Right lung (tissue), 5 donors: ENCODE results near the gene PPP3CA. TPM values are rescaled to one million over a fixed set of nuclear protein-coding genes. Genes with fewer than 3 reads are reported as not detected.

Source experiments
- DNase-seq, 2 donors: peaks; one replicate each; pipeline ENCODE4 v3.0.0-alpha.2; 2013
- polyA plus RNA-seq, 5 donors: library from polyadenylated mRNA; unstranded; fragments of 120-200 nt; gene quantifications; one replicate each; pipeline versions ENCODE4 v1.2.1 to v1.2.3, GENCODE V29; 2013; ENCODE audit warnings: inconsistent platforms in 1 of 5, low replicate concordance in 1 of 5; ENCODE audit not compliant: insufficient read length in 5 of 5, insufficient read depth in 1 of 5

The PPP3CA gene
- polyA plus RNA-seq, 5 donors: 30.7 to 60.9 (median 44.4) TPM

DNA sequence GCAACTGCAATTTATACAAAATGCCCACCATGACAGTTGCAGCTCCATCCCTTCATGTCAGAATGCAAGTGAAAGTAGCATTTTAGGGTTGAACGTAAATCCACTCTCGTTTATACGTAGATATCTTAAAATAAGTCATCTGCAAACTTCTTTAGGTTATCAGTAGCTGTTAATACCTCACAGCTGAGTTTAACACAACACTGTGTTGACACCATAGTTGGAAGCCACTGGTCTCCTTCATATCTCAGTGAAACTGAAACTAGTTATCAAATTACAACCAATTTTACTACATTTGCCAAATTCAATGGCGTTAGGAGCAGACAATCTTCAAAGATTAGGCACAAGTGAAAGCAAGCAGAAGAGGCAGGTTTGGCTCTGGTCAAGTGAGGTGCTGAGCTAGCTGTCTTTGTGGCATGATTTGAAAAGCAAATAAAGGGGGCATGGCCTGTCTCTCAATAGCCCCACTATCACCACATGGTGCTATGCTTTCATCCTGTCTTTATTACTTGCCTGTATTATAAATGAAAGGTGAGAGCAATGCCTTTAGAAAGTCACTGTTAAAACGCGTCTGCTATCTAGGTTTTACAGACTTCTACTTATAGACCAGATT, 12.3 kb downstream of the PPP3CA start:
- DNase-seq: no peak

DNA sequence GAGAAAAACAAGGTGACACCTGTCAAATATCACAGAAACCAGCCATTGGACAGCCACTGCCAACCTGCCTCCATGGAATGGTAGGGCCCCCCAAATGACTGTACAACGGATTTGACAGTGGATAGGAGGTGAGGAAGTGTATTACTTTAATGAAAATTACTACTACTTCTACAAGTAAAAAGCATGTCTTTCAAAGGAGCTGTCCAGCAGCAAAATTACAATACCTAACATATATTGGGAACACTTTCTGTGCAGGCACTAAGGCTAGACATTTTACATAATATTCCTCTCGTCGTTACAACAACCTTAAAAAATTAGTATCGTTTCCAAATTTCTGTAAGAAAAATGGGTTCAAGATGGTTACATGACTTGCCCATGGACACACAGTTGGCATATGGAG, 14.9 kb downstream of the PPP3CA start:
- DNase-seq: no peak

DNA sequence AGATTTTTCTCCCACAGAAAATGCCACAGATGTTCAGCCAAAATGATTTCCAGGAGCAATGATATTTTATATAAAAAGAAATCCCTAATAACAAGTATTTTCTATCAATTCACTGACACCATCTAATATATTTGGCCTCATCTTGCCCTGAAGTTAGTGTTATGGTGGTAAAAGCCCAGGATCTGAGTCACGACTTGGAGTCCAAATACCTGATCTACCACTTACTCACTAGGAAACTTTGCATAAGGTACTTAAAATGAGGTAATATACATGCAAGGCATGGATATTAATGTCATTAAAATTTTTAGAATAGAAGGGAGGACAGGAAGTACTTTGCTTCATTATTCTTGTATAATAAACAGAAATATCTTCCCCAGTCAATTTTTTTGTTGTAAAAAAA, 16.3 kb downstream of the PPP3CA start:
- no peak for DNase-seq

DNA sequence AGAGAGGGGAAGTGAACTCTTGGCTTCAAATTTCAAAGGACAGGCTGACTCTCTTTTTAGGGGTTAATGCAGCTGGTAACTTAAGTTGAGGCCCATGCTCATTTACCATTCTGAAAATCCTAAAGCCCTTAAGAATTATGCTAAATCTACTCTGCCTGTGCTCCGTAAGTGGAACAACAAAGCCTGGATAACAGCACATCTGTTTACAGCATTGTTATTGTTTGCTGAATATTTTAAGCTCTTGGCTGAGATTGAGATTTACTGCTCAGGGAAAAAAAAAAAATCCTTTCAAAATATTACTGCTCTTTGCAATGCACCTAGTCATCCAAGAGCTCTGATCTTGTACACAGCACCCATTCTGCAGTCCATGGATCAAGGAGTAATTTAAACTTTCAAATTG, 17.7 kb downstream of the PPP3CA start:
- no peak for DNase-seq

DNA sequence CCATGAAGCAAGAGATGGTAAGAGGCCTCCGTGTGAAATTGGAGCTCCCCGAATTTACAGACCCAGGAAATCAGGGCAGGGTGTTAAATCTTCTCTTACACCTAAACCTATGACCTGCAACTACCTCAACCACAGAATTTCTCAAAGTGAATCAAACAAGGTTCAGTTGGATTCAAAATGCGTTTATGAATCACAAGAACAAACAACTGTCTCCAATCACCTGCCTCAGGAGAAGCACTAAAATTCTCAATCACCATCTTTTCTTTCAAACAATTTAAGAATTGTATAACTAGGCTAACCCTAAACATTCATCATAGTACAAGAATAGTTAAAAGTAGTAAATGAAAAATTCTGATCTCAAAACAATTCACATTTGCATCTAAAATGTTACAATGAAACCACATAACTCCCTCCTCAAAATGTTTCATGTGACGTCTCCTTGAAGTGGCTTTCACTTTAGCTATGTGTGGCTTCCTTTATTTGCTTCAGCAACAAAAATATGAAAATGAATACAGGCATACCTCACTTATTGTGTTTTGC, 19.2 kb downstream of the PPP3CA start:
- DNase-seq: no peak

DNA sequence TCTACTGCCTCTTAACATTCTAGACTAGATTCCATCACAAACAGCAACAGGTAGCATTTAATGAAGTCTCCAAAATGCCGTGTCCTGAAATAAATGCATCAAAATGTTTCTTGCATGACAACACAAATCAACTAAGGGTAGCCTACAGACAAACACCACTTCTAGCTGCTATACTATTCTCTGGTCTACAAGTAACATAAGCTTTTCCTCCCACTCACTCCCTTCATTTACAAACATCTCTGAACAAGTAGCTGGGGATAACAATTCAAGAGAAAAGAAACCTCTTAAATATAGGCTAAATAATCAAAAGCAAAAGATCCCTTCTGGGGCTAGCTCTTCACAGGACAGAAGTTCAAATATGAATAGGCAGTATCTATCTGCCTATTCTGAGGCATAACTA, 20.8 kb downstream of the PPP3CA start:
- DNase-seq: no peak

DNA sequence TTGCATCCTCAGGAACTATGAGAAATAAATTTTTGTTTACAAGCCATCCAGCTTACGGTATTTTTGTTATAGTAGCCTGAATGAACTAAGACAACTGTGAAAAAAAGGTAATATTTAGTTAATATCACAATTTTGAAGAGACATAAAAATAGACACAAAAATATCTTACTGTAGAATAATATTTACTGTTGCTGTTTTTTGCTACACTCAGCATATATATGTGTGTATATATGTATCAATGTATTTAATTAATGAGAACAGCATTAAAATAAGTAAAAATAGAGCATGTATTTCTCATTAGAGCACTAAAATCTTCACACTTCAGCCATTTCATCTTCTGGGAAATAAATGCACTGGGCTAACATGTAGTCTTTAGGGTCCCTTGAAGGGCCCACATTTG, 24.6 kb downstream of the PPP3CA start:
- DNase-seq: no peak

DNA sequence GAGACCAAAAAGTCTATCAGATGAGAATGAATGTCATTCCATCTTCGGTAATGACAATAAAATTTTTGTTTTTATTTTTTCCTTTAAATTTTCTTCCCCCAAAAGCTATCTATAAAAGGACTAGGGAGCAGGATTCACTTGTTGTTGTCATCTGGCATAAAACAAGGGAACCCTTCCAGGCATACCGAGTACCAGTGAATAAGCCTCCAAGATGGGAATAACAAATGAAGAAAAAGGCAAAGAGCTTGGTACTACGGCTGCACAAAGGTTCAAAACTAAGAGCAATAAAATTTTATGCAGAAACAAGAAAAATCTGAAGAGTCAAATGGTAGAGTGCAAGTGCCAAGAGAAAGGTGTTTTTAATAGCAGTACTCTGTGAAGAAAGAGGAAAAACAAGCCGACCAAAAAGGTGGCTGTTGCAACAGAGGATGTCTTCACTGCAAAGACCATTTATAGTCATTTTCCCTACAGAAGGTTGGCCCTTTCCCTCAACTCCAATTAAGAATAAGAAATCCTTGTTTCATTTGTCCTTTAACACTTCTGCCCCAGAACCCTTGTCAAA, 25.8 kb downstream of the PPP3CA start:
- DNase-seq: no peak

DNA sequence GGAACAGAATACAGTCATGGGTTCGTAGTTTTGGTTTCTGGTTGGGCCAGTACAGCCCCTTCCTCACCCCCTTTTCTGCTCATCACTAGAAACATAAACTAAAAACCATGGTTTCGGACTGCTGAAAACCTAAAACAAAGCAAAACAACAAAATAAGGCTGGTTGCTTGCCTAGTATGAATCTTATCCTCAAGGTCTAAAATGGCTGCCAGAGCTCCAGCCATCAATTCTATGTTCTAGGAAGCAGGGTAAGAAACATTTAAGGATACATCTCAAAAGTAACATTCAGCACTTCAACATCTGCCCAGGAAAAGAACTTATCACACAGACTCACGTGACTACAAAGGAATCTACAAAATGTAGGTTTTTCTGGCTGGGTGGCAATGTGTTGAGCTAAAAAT, 31.5 kb downstream of the PPP3CA start:
- DNase-seq: no peak

DNA sequence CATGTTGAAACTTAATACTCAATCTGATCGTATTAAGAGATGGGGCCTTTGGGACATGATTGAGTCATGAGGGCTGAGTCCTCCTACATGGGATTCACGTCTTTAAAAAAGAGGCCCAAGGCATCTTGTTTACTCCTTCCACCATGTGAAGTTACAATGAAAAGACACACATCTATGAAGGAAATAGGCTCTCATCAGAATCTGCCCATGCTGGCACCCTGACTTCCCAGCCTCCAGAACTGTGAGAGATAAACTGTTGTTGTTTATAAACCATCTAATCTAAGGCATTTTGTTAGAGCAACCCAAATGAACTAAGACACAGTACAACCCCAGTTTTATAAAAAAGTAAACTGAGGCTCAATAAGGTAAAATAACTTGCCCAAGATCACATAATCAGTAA, 32.3 kb downstream of the PPP3CA start:
- no peak for DNase-seq

DNA sequence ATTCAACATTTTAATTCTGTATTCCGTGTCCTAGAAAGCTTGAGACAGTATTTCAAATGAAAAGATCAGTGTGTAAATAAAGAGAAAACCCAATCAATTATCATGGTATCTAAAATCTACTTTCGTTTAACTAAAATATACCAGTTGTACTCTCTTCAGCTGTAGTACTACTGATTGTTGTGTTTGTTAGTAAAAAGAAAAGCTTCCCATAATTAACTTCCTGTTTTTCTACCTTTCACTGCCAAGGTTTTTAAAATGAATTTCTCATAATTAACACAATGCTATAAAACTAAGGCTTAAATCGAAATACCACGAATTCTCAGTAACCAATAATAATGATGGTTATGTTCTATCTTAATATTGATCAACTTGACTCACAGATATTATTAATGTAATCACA, 37.4 kb downstream of the PPP3CA start:
- no peak for DNase-seq

DNA sequence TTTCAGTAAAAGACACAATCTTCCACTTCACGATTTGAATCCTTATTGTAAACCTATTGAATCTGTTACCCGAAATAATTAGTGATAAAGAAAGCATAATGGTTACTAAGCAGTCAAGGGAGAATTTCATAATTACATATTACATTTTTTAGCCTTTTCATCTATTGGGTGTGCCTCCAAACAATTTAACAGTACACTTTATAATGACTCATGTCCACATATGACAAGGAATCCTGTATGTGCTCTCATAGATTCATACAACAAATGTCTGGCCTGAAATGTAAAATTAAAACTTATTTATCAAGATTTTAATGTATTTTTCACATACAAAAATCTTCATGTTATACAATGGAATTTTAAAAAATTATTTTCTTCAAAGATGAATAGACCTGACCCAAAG, 39.4 kb downstream of the PPP3CA start:
- DNase-seq: no peak

DNA sequence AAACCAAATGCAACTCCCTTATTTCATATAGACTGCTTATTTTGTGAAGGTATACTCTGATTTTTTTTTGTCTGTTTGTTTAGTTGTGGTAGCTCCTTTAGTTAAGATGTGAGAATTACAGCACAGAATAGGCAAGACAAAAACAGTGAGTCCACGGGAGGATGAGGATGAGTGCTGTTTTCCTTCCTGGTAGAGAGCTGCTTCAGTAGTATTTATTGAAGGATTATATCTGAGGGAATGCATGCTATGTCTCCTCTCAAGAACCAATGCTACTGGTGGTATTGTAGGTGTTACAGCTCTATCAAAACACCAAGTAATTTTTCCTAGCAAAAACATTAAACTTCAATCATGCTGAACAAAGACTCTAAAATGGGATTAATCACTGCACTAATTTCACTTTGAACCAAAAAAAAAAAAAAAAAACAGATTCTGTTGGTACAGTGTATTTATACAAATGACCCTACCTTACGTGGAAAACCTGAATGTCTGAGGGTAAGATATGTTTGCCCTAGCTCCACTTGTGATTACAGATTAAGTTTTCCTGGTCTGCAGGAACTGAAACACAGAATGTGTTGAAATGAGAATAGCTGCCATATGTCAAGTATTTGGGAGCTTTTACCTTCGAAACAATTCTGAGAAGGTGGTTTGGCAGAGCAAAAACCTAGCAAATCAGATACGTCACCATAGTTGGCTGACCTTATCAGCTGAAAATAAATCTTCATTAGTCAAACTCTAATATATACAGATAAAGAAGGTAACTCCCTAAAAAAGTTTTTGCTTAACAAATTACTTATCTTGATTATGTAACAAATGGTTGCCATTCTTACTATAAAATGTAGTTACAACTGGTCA, 40.3 kb downstream of the PPP3CA start:
- DNase-seq: no peak

DNA sequence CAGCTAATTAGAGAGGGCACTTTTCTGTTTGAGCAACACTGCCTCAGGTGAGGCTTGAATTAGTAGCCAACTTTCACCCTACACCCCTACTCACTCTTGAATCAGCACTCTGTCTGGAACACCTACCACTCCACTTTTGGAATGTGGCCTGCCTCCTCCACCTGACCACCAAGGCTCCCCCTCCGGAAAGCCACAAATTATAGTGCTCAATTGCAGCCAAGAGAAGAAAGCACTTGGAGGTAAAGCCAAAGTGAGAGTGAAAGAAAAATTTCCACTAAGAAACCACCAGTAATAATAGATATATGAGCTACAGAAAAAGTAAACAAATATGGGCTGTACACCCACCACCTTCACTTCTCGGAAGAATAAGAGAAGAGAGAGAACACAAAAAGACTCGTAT, 41.1 kb downstream of the PPP3CA start:
- peak in 1 of 2 donors; percentile 21 for DNase-seq

DNA sequence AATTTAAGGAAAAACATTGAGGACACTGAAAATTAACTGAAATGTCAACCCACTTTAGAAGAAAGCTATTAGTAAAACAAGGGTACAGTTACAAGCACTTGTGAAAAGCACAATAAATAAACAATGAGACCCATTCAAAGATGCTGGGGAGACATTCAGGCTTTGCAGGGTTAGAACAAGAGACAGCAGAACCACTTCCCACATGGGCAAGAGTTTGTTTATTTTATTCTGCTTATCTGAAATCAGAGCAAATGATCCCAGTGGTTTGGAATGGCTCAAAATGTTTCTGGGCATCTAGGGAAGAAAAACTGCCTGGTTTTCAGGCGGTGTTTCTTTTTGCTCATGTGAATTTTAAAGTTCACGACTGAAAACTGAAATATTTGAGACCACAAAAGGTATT, 42.4 kb downstream of the PPP3CA start:
- no peak for DNase-seq

DNA sequence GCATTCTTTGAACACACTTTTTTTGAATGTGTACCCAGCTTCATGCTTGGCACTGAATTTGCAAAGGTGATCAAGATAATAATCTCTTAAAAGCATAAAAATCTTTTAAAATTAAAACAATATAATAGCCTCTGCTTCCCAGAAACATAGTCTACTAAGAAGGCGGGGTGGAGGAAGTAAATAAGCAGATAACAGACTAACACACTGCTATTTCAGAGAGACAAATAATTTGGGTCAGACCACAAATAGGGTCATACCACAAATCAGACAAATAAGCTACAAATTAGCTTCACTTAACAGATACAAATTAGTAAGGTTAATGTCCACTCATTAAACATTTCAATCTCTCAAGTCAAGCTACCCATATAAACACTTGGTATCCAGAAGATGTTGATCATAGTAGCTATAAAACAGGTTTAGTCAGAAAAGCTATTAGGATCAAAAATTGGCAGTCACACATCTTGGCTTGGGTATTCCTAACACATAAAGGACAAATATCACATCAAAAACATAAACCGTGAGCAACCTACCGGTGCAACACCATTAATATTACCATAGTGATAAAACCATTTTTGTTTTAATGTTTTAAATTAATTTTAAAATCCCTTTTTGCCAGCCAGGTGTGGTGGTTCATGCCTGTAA, 47.3 kb downstream of the PPP3CA start:
- no peak for DNase-seq

DNA sequence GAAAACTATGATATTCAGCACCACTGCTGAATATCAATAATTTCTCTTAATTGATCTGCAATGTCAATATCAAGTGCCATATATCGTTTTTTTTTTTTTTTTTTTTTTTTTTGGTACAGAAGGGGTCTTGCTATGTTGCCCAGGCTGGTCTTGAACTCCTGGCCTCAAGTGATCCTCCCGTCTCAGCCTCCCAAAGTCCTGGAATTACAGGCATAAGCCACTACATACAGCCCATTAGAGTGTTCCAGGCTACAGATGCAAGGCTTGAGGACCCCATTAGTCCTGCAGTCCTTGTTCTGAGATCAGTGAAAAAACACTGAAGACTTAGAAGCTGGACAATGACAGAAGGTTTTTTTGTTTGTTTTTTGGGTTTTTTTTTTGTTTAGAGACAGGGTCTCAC, 48.3 kb downstream of the PPP3CA start:
- DNase-seq: no peak

DNA sequence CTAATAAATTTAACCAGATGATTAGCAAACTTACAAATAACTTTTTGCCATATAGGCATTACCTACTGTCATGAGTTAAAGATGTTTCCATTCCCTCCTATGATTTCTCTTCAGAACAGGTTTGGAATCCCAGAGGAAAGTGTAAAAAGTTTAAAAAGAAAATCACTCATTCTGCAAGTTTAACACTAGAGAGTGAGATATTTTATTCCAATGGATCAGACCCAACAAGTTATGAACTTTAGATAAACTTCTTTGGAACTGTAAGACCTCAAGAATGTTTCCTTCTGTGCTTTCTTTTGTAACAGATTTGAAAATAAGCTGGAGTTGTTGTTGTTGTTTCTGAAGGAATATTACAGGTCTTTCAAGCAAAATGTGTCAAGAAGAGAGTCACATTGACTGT, 51.6 kb downstream of the PPP3CA start:
- no peak for DNase-seq

DNA sequence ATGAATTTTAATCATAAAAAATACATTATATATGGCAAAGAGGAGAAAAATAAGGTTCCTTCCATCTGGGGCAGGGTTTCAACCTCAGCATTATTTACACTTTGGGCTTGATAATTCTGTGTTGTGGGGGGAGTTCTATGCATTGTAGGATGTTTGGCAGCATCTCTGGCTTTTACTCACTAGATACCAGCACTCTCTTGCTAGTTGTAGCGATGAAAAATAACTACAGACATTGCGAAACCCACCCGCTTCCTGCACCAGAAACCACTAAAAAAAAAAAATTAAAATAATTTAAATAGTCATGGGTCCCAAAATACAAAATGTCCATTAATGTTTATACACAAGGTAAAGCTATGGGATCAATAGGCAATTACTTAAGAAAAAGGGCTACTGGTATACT, 52.7 kb downstream of the PPP3CA start:
- DNase-seq: no peak

DNA sequence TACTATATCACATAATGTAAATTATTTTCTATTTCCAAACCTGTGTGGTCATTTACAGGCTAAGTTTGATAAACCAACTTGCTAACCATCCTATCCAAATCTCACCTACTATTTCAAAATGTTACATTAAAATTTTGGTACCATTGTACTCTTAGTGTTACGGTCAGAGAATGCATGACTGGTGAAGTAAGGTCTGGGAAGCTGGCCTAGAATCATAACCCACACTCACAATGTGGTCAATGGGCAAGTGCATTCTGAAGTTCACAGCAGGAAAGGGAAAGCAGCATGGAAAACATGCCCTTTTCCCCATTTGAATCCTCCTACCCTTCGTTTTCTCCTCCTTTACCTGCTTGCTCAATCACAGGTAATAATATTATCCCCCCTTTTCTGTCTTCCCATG, 54.4 kb downstream of the PPP3CA start:
- DNase-seq: no peak

DNA sequence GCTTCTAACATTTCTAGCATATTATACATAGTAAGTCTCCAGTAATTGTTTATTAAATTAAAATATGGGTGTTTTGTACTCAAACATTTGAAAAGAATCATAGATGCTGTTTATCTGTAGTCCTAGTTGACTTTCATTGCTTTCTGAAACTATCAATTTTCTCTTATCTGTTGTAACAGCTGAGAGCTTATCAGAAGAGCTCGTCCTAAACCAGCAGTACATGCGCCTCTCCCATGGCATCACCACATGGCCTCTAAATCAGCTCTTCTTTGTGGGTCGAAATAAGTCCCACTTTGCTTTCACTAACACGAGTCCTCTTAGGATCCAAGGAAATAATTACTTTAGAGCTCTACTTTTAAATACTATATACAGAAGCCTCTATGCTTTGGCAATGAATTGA, 55.1 kb downstream of the PPP3CA start:
- DNase-seq: no peak

DNA sequence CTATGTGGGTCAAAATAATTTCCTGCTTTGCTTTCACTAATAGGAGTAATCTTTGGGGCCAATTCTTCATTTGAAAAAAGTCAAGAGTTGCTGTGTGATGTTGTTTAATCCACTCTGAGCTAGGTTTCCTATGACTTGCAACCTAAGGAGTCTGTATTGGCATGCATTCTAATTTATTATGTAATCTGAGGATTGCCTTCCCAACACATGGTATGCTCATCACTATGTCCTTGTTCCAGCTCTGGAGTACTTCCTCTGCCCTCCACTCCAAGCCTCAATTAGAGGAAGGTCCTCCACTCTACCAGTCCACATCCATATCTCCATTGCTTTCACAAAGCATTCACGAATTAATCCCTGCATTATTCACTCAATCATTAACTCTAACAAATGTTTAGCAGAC, 56.1 kb downstream of the PPP3CA start:
- DNase-seq: no peak

DNA sequence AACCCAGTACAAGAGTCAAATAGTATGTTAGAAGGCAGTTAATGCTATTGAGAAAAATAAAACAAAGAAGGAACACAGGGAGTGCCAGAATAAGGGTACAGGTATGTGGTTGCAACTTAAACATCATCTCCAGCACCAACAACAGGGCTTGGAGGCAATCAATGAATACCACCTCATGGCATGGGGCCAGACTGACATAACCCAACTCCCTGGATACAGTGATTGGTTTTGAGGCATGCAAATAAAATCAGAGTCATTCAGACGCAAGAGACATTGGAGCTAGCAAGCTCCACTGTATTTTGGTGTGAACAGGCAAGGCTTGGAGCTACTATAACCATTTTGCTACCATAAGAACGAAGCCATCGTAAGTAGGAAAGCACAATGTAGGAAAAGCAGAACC, 56.7 kb downstream of the PPP3CA start:
- no peak for DNase-seq
